Measurements from ENCODE around the gene SCNN1A. TPM values are rescaled to one million over a fixed set of nuclear protein-coding genes. Genes with fewer than 3 reads are reported as not detected.

The SCNN1A gene
- polyA plus RNA-seq, 1 donor, result 25.7 TPM

DNA sequence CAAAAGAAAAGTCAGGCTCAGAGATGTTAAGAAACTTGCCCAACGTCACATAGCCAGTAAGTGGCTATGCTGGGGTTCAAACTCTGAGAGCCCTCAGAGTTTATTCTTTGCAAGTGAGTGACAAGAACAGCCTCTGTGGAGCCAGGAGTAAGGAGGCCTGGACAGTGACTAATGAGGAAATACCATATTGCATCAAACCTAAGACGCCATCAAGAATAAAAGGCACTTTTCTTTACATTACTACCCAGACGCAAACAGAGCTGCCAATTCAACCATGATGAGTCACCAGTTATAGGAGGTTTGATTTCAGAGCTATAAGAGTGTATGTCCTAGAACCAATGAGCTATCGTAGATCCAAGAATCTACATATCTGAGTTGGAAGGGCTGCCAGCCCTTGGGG, 42.9 kb downstream of the SCNN1A start:
- peaks cover 66% of the 10 kb centered on the region for H3K36me3 ChIP-seq (ENCODE audit: control insufficient read depth, insufficient read depth, low read length)
- H3K27me3 ChIP-seq (ENCODE audit: control insufficient read depth, insufficient read depth, low read length), result no peaks in the 10 kb centered on the region
- H3K9me3 ChIP-seq (ENCODE audit: control insufficient read depth, low read depth, low read length), result peaks cover 4% of the 10 kb centered on the region
- no CpG with 5 or more reads among the region's 4 CpGs for WGBS (ENCODE audit: insufficient coverage, low lambda C conversion rate)
- no peak overlapping the region for H3K4me3 ChIP-seq (ENCODE audit: low read length)
- peaks cover 47% of the 10 kb centered on the region for H3K4me1 ChIP-seq (ENCODE audit: control insufficient read depth, insufficient read depth, low read length)
- DNase-seq, result no peak
- H3K27ac ChIP-seq (ENCODE audit: low read length), result no peak overlapping the region

- Histone ChIP-seq H3K27me3 (ENCODE audit: control insufficient read depth, insufficient read depth, low read length) (no peaks in the 10 kb centered on the region), H3K27ac (ENCODE audit: low read length) (peak overlapping the region; percentile 17), H3K4me3 (ENCODE audit: low read length) (no peak overlapping the region), H3K36me3 (ENCODE audit: control insufficient read depth, insufficient read depth, low read length) (peaks cover 77% of the 10 kb centered on the region), H3K4me1 (ENCODE audit: control insufficient read depth, insufficient read depth, low read length) (peaks cover 34% of the 10 kb centered on the region), H3K9me3 (ENCODE audit: control insufficient read depth, low read depth, low read length) (peaks cover 4% of the 10 kb centered on the region)
- DNase-seq, result no peak
- WGBS (ENCODE audit: insufficient coverage, low lambda C conversion rate), result no CpG with 5 or more reads among the region's 4 CpGs
Measured at GRCh38 chr12:6330999-6331714, 44.2 kb downstream of the SCNN1A start.

GRCh38 chr12:6330192-6330591, 45.2 kb downstream of the SCNN1A start:
- Histone ChIP-seq H3K9me3 (ENCODE audit: control insufficient read depth, low read depth, low read length) (peaks cover 4% of the 10 kb centered on the region), H3K36me3 (ENCODE audit: control insufficient read depth, insufficient read depth, low read length) (peaks cover 84% of the 10 kb centered on the region), H3K27ac (ENCODE audit: low read length) (no peak overlapping the region), H3K4me1 (ENCODE audit: control insufficient read depth, insufficient read depth, low read length) (peaks cover 24% of the 10 kb centered on the region), H3K27me3 (ENCODE audit: control insufficient read depth, insufficient read depth, low read length) (no peaks in the 10 kb centered on the region), H3K4me3 (ENCODE audit: low read length) (no peak overlapping the region)
- WGBS (ENCODE audit: insufficient coverage, low lambda C conversion rate), result no CpG with 5 or more reads among the region's 5 CpGs
- no peak for DNase-seq

DNA sequence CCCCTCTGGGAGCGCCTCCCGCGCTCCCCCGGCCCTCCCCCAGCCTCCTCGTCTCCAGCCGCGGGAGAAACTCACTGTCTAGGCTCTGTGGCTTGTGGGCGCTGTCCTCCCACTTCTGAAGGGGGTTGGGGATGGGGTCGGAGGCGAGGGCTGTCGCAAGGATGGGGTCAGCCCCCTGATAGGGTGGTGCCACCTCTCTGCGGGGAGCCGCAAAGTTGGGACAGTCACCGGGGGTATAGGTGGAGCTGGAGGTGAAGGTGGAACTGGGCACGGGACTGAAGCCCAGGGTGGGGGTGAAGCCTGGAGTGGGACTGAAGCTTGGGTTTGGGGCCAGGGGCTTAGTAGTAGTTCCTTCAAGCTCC, 45.7 kb downstream of the SCNN1A start:
- peaks cover 23% of the 10 kb centered on the region for H3K4me1 ChIP-seq (ENCODE audit: control insufficient read depth, insufficient read depth, low read length)
- H3K27ac ChIP-seq (ENCODE audit: low read length), result no peak overlapping the region
- no peak for DNase-seq
- peaks cover 4% of the 10 kb centered on the region for H3K9me3 ChIP-seq (ENCODE audit: control insufficient read depth, low read depth, low read length)
- WGBS (ENCODE audit: insufficient coverage, low lambda C conversion rate), result no CpG with 5 or more reads among the region's 15 CpGs
- peaks cover 86% of the 10 kb centered on the region for H3K36me3 ChIP-seq (ENCODE audit: control insufficient read depth, insufficient read depth, low read length)
- no peaks in the 10 kb centered on the region for H3K27me3 ChIP-seq (ENCODE audit: control insufficient read depth, insufficient read depth, low read length)
- no peak overlapping the region for H3K4me3 ChIP-seq (ENCODE audit: low read length)

- no peak overlapping the region for H3K27ac ChIP-seq (ENCODE audit: low read length)
- 93% methylated on average over 2 of the region's 75 CpGs for WGBS (ENCODE audit: insufficient coverage, low lambda C conversion rate)
- no peaks in the 10 kb centered on the region for H3K27me3 ChIP-seq (ENCODE audit: control insufficient read depth, insufficient read depth, low read length)
- H3K9me3 ChIP-seq (ENCODE audit: control insufficient read depth, low read depth, low read length), result peaks cover 4% of the 10 kb centered on the region
- peaks cover 21% of the 10 kb centered on the region for H3K4me1 ChIP-seq (ENCODE audit: control insufficient read depth, insufficient read depth, low read length)
- H3K4me3 ChIP-seq (ENCODE audit: low read length), result no peak overlapping the region
- H3K36me3 ChIP-seq (ENCODE audit: control insufficient read depth, insufficient read depth, low read length), result peaks cover 85% of the 10 kb centered on the region
- DNase-seq, result no peak
Measured at GRCh38 chr12:6328945-6329702, 46.2 kb downstream of the SCNN1A start.

DNA sequence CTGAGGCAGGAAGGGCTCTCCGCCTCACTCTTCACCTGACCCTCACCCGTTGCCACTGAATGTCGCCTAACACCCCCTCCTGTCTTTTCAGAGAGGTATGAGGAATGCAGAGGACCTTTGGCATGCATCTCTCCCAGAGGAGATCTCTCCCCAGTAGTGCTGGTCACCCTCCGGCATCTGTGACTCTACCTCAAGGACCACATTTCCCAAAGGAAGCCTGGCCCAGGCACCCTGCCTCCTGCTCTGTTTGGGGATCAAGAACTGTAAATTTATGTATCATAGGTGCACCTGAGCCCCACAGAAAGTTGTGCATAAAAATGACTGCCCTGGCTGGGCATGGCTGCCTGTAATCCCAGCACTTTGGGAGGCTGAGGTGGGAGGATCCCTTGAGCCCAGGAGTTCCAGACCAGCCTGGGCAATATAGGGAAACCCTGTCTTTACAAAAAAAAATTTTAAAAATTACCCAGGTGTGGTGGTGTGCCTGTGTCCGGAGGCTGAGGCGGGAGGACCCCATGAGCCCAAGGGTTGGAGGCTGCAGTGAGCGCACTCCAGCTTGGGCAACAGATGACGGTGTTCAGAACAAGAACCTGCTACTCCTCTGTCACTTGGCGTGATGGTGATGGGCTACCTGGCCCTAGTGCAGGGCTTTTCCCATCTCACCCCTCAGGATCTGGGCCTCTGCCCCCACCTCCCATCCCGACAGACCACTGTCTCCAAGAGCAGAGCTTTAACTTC, 47.2 kb downstream of the SCNN1A start:
- H3K27me3 ChIP-seq (ENCODE audit: control insufficient read depth, insufficient read depth, low read length), result no peaks in the 10 kb centered on the region
- H3K27ac ChIP-seq (ENCODE audit: low read length), result no peak overlapping the region
- no peak overlapping the region for H3K4me3 ChIP-seq (ENCODE audit: low read length)
- peaks cover 4% of the 10 kb centered on the region for H3K9me3 ChIP-seq (ENCODE audit: control insufficient read depth, low read depth, low read length)
- no CpG with 5 or more reads among the region's 10 CpGs for WGBS (ENCODE audit: insufficient coverage, low lambda C conversion rate)
- H3K36me3 ChIP-seq (ENCODE audit: control insufficient read depth, insufficient read depth, low read length), result peaks cover 78% of the 10 kb centered on the region
- no peak for DNase-seq
- H3K4me1 ChIP-seq (ENCODE audit: control insufficient read depth, insufficient read depth, low read length), result peaks cover 20% of the 10 kb centered on the region

GRCh38 chr12:6327229-6328041, 47.9 kb downstream of the SCNN1A start:
- no peak overlapping the region for H3K27ac ChIP-seq (ENCODE audit: low read length)
- no peaks in the 10 kb centered on the region for H3K27me3 ChIP-seq (ENCODE audit: control insufficient read depth, insufficient read depth, low read length)
- no CpG with 5 or more reads among the region's 33 CpGs for WGBS (ENCODE audit: insufficient coverage, low lambda C conversion rate)
- H3K9me3 ChIP-seq (ENCODE audit: control insufficient read depth, low read depth, low read length), result peaks cover 4% of the 10 kb centered on the region
- H3K36me3 ChIP-seq (ENCODE audit: control insufficient read depth, insufficient read depth, low read length), result peaks cover 74% of the 10 kb centered on the region
- H3K4me1 ChIP-seq (ENCODE audit: control insufficient read depth, insufficient read depth, low read length), result peaks cover 27% of the 10 kb centered on the region
- no peak for DNase-seq
- no peak overlapping the region for H3K4me3 ChIP-seq (ENCODE audit: low read length)

GRCh38 chr12:6326316-6327228, 48.8 kb downstream of the SCNN1A start:
- Histone ChIP-seq H3K4me3 (ENCODE audit: low read length) (no peak overlapping the region), H3K9me3 (ENCODE audit: control insufficient read depth, low read depth, low read length) (peaks cover 4% of the 10 kb centered on the region), H3K36me3 (ENCODE audit: control insufficient read depth, insufficient read depth, low read length) (peaks cover 75% of the 10 kb centered on the region), H3K4me1 (ENCODE audit: control insufficient read depth, insufficient read depth, low read length) (peaks cover 32% of the 10 kb centered on the region), H3K27ac (ENCODE audit: low read length) (no peak overlapping the region), H3K27me3 (ENCODE audit: control insufficient read depth, insufficient read depth, low read length) (no peaks in the 10 kb centered on the region)
- DNase-seq, result peak in 1 of 2 donors; percentile 43
- no CpG with 5 or more reads among the region's 21 CpGs for WGBS (ENCODE audit: insufficient coverage, low lambda C conversion rate)

DNA sequence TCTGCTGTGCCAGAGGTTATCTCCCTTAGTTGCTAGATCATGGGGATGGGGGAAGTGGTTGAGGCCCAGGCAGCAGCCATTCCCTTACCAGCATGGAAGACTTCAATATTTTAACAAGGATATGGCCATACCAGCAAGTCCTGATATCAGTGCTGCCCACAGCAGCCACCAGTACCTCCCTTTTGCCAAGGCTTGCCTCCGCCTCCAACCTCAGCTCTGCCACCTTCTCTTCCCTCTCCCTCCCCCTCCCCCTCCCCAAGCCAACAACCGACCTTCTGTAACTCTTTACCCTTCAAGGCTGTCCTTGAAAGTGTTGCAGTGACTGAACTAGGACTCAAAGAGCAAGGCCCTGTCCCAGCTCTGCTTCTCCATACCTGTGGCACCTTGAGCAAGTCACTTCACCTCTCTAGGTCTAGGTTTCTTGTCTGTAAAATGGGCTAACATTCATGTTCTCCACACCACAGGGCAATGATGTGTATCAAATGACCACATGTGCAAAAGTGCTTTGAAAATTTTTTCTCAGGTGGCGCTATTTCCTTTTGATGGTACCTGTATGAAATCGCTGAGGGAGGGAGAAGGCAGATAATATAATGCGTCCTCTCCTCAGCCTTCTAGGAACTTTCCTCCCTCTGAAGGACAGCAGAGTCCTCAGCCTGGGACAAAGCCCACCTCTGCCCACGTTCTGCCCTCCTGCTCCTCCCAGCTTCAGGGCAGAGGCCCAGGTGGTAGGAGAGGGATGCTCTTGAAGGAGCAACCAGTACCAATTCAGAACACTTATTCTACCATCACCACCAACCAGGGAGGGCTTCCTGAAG, 50.2 kb downstream of the SCNN1A start:
- H3K4me3 ChIP-seq (ENCODE audit: low read length), result no peak overlapping the region
- H3K27me3 ChIP-seq (ENCODE audit: control insufficient read depth, insufficient read depth, low read length), result no peaks in the 10 kb centered on the region
- H3K4me1 ChIP-seq (ENCODE audit: control insufficient read depth, insufficient read depth, low read length), result peaks cover 28% of the 10 kb centered on the region
- WGBS (ENCODE audit: insufficient coverage, low lambda C conversion rate), result 100% methylated on average over 2 of the region's 6 CpGs
- H3K9me3 ChIP-seq (ENCODE audit: control insufficient read depth, low read depth, low read length), result peaks cover 4% of the 10 kb centered on the region
- DNase-seq, result no peak
- no peak overlapping the region for H3K27ac ChIP-seq (ENCODE audit: low read length)
- peaks cover 72% of the 10 kb centered on the region for H3K36me3 ChIP-seq (ENCODE audit: control insufficient read depth, insufficient read depth, low read length)

Data from large intestine (tissue), 3 donors.